Peyer's patch (tissue), 4 donors: Measurements from ENCODE around the gene SPDYE4. TPM values are rescaled to one million over a fixed set of nuclear protein-coding genes. Genes with fewer than 3 reads are reported as not detected.

Source experiments
- DNase-seq, 3 donors: peaks; one replicate each; pipeline ENCODE4 v3.0.0-alpha.2; 2017 to 2019
- H3K27ac ChIP-seq, 4 donors: fragments of 200-600 bp; sonication (generic); one replicate each; pipeline ENCODE4 v1.5.1; 2016 to 2019
- H3K27me3 ChIP-seq, 2 donors: fragments of 200-600 bp; sonication (generic); one replicate each; pipeline ENCODE4 v1.5.1; 2019
- H3K36me3 ChIP-seq, 3 donors: fragments of 200-600 bp; sonication (generic); one replicate each; pipeline ENCODE4 v1.5.1; 2016 to 2019
- H3K4me1 ChIP-seq, 4 donors: fragments of 200-600 bp; sonication (generic); one replicate each; pipeline ENCODE4 v1.5.1; 2016 to 2019
- H3K4me3 ChIP-seq, 4 donors: fragments of 200-600 bp; sonication (generic); 1 replicate in 3 of 4; 2 replicates in 1 of 4; pipeline ENCODE4 v1.5.1; 2016 to 2019; ENCODE audit warnings: mild to moderate bottlenecking in 1 of 4
- H3K9me3 ChIP-seq, 4 donors: fragments of 200-600 bp; sonication (generic); one replicate each; pipeline ENCODE4 v1.5.1; 2016 to 2019; ENCODE audit warnings: mild to moderate bottlenecking in 1 of 4
- CTCF ChIP-seq, 6 experiments: fragments of 450-650 bp in 4 of 6; fragments of 200-600 bp in 2 of 6; sonication (generic) in 1 of 6; IDR thresholded peaks; one replicate each; pipeline ENCODE4 v1.5.1; 2017 to 2019; ENCODE audit warnings: antibody characterized with exemption in 6 of 6, mild to moderate bottlenecking in 3 of 6, moderate library complexity in 1 of 6
- POLR2A ChIP-seq, 2 donors: fragments of 450-650 bp; IDR thresholded peaks; one replicate each; pipeline ENCODE4 v1.5.1; 2017; ENCODE audit warnings: antibody characterized with exemption in 2 of 2, mild to moderate bottlenecking in 2 of 2, moderate library complexity in 2 of 2
- total RNA-seq, 4 donors: library from RNA; depleted of rRNA; stranded (reverse); fragments of >200 nt; gene quantifications; one replicate each; pipeline ENCODE4 v1.1.0, GENCODE V29; 2016

SPDYE4 gene
- total RNA-seq, 4 donors from 2014 or later = not detected

- no peak overlapping the region for H3K27ac ChIP-seq
- no peak overlapping the region for H3K4me3 ChIP-seq
- H3K4me1 ChIP-seq = no peaks in the 10 kb centered on the region
- no peaks in the 10 kb centered on the region for H3K36me3 ChIP-seq
- no peak for DNase-seq
- no peak for TF ChIP-seq POLR2A (IDR thresholded peaks at IDR 0.05)
- TF ChIP-seq CTCF (IDR thresholded peaks at IDR 0.05) = no peak
- H3K9me3 ChIP-seq = no peaks in the 10 kb centered on the region
- H3K27me3 ChIP-seq = no peaks in the 10 kb centered on the region
Measured at GRCh38 chr17:8736362-8736761, 22.0 kb downstream of the SPDYE4 start.

GRCh38 chr17:8735336-8735939 is 22.9 kb downstream of the SPDYE4 start:
- H3K36me3 ChIP-seq = no peaks in the 10 kb centered on the region
- H3K4me3 ChIP-seq = no peak overlapping the region
- no peak overlapping the region for H3K27ac ChIP-seq
- H3K27me3 ChIP-seq = no peaks in the 10 kb centered on the region
- TF ChIP-seq POLR2A (IDR thresholded peaks at IDR 0.05) (no peak), CTCF (IDR thresholded peaks at IDR 0.05) (no peak)
- no peaks in the 10 kb centered on the region for H3K9me3 ChIP-seq
- no peak for DNase-seq
- no peaks in the 10 kb centered on the region for H3K4me1 ChIP-seq

GRCh38 chr17:8734876-8735275 is 23.5 kb downstream of the SPDYE4 start:
- no peak overlapping the region for H3K4me3 ChIP-seq
- TF ChIP-seq CTCF (IDR thresholded peaks at IDR 0.05) (no peak), POLR2A (IDR thresholded peaks at IDR 0.05) (no peak)

GRCh38 chr17:8732406-8733085 is 25.8 kb downstream of the SPDYE4 start:
- TF ChIP-seq POLR2A (IDR thresholded peaks at IDR 0.05) (no peak), CTCF (IDR thresholded peaks at IDR 0.05) (no peak)
- DNase-seq = no peak
- no peaks in the 10 kb centered on the region for H3K9me3 ChIP-seq
- H3K4me1 ChIP-seq = no peaks in the 10 kb centered on the region
- H3K36me3 ChIP-seq = no peaks in the 10 kb centered on the region
- H3K27ac ChIP-seq = no peak overlapping the region
- H3K27me3 ChIP-seq = no peaks in the 10 kb centered on the region
- H3K4me3 ChIP-seq = no peak overlapping the region

More at GRCh38 chr17:8734876-8735275, 23.5 kb downstream of the SPDYE4 start:
- no peak for DNase-seq
- Histone ChIP-seq H3K36me3 (no peaks in the 10 kb centered on the region), H3K27ac (no peak overlapping the region), H3K27me3 (no peaks in the 10 kb centered on the region), H3K9me3 (no peaks in the 10 kb centered on the region), H3K4me1 (no peaks in the 10 kb centered on the region)

GRCh38 chr17:8729860-8730259 is 28.5 kb downstream of the SPDYE4 start:
- DNase-seq = no peak
- Histone ChIP-seq H3K27me3 (no peaks in the 10 kb centered on the region), H3K9me3 (no peaks in the 10 kb centered on the region), H3K27ac (no peak overlapping the region), H3K36me3 (no peaks in the 10 kb centered on the region), H3K4me3 (no peak overlapping the region), H3K4me1 (no peaks in the 10 kb centered on the region)
- no peak for TF ChIP-seq CTCF (IDR thresholded peaks at IDR 0.05)
- TF ChIP-seq POLR2A (IDR thresholded peaks at IDR 0.05) = no peak
